Raji (cell line): ENCODE measurements around the gene LTB4R2.

Experiments
- POLR2A ChIP-seq: IDR thresholded peaks from 2 replicates; pipeline ENCODE4 v1.6.1; 2011; ENCODE audit warnings: low read depth, low read length, control low read depth; ENCODE audit not compliant: insufficient read depth

Gene LTB4R2

DNA sequence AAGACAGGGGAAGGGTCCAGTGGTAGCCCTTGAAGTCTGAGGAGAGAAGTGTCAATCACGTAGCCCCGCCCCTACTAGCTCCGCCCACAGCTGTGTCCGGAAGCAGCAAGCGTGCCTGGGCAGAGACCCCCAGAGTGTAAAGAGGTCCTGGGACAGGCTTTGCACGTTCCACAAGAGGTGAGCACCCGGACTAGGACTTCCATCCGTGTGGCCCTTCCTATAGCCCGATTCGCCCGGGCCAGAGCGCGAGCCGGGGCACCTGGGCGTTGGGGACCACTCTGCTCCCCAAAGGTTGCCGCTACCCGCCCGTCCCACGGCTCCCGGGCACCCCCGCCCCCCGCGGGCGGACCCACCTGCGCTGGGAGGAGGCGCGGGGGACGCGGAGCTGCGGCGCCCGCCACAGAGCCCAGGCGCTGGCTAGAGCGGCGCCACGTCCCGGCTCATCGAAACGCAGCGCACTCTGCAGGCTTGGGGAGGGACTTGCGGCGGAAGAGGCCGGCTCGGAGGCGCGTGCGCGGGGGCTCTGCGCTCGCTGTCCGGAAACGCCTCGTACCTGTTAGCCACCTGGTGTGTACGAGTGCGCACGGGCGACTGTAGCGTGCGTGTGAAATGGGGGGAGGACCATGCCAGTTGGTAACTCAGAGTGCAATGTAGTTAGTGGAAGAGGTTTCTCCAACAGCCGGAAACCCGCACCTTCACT is 38.7 kb upstream of the LTB4R2 start, which contains the start of gene RABGGTA:
TSS of gene RABGGTA (minus strand) at position 464 of the 700 bp plus-strand sequence. CDS start 482 bp downstream, outside the sequence.
- peak; percentile 82 for TF ChIP-seq POLR2A

DNA sequence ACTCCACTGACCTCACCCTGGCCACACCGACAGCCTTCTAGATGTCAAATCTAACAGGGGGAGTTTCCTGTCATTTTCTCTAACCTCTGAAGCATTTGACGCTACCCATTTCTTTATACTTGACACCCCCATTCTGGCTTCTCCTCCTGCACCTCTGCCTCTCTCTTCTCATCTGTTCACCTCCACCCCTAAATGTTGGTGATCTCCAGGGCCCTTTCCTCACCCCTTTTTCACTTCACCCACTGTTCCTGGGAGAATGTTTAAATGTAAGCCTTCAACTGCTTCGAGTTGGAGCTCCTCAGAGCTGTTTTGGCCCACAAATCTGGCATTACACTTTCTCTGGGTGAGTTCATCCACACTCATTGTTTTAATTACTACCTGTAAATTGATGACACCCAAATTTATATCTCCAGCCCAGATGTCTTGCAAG is 38.1 kb upstream of the LTB4R2 start:
- TF ChIP-seq POLR2A: no peak

DNA sequence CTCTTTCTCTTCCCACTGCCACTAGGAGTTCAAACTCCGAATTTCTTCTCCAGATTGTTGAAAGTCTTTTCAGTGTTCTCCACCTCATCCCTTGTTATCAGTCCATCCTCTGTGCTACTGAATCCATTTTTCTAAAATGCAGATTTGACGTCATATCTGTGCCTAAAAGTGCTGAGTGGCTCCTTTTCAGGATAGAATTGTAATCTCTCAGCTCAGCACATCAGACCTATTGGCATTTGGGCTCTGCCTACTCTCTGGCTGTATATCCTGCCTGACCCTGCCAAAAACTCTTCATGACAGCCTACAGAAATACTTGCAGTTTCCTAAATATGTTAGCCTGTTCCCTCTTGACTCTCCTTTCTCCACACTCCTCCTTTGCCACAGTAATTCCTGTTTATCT is 37.5 kb upstream of the LTB4R2 start:
- TF ChIP-seq POLR2A: no peak

DNA sequence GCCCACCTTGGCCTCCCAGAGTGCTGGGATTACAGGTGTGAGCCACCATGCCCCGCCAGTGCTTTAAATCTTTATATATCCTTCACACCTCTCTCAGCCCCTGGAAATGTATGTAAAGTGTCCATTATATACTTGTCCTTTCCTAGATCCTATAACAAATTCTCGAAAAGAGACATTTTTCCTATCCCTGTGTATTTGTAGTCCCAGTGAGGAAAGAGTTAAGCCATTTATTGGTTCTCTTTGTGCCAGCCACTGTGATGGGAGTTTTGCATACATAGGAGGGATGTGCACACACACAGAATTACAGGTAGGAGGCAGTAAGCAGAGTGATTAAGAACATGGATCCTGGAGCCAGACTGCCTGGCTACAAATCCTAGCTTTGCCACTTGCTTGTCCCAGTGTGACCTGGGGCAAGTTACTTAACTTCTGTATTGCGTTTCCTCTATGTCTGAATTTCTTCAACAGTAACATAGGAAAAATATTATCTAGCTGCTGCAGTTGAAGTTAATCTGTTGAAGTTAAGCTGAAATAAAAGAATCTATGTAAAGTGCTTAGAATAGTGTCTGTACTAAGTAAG is 36.4 kb upstream of the LTB4R2 start:
- TF ChIP-seq POLR2A: no peak

DNA sequence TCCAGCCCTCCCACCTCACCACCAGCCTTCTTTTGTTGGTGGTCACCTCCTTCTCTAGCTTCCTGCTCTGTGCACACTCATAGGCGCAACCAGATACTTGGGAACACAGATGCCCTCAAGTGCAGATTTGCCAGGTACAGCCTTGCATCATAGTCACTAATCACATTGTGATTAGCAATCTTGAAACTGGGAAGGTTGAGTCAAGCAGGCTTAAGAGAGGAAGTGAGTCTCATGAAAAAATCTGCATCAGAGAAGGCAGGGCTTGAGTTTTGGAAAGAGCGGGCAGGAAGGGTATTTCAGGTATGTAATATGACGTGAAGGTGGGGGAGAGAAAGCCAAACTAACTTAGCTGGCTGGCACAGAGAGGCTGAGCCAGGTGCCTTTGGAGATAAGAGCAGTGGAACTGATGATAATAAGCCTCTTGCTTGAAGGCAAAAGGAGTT is 35.8 kb upstream of the LTB4R2 start:
- peak; percentile 31; the same call in 1 of the 2 replicates for TF ChIP-seq POLR2A

DNA sequence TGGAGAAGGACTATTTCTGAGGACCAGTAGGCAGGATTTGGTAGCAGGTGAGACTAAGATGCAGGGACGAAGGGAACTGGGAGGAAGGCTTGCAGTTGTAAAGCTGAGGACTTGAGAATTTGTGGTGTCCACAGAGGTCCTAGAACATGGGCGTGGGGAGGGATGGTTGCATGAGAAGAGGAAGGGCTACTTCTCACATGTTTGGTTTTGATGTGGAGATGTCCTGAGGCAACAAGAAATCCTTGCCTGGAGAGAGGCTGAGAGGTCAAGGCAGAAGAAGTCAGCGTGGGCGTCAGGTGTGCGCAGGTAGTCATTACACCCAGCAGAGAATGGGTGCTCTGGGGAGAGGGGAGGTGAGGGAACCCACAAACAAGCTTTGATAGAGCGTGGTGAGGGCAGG is 32.9 kb upstream of the LTB4R2 start:
- no peak for TF ChIP-seq POLR2A

DNA sequence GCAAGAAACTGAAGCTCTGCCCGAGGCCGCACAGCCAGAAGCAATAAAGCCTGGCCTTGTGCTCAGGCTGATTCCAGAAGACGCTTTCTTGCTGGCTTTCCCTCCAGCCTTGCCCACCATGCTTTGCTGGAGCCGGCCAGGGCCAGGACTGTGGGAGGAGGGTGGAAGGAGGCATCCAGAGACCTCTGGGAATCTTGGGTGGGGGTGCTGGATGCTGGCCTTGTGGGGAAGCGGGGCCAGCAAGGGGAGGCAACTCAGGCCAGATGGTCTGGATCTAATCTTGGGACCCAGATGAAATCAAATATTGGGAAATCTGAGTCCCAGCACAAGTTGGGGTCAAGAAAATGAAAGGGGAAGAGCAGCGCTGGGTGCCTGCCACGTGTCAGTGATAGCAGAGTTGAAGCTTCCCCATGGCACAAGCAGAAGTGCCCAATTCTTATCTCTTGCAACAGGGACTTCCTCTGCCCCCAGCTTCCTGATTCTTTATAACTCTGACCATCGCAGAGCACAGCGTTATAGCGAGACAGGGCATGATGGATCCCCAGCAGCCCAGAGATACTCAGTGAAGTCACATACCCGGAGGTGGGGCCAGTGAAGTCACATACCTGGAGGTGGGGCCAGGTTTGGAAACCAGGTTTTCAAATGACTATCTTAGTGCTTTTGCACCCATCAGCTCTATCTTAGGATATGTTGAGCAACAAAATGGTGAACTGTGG is 32.2 kb upstream of the LTB4R2 start:
- TF ChIP-seq POLR2A: no peak

DNA sequence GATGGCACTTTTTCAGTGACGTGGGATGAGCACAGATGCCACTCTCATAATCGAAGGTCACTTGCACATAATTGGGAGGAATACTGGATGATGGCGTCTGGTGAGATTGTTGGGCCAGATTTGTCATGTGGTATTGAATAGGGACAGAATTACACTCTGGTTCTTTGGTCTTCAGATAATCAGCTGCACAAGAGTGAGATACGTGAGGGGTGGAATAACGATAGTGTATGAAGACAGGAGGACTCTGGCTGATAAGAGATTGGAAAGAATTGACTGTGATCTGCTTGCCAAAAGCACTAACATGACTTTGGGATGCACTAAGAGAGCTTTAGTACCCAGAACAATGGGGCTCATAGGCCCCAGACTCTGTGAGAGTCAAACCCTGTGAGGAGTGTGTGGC is 31.5 kb upstream of the LTB4R2 start:
- TF ChIP-seq POLR2A: no peak

DNA sequence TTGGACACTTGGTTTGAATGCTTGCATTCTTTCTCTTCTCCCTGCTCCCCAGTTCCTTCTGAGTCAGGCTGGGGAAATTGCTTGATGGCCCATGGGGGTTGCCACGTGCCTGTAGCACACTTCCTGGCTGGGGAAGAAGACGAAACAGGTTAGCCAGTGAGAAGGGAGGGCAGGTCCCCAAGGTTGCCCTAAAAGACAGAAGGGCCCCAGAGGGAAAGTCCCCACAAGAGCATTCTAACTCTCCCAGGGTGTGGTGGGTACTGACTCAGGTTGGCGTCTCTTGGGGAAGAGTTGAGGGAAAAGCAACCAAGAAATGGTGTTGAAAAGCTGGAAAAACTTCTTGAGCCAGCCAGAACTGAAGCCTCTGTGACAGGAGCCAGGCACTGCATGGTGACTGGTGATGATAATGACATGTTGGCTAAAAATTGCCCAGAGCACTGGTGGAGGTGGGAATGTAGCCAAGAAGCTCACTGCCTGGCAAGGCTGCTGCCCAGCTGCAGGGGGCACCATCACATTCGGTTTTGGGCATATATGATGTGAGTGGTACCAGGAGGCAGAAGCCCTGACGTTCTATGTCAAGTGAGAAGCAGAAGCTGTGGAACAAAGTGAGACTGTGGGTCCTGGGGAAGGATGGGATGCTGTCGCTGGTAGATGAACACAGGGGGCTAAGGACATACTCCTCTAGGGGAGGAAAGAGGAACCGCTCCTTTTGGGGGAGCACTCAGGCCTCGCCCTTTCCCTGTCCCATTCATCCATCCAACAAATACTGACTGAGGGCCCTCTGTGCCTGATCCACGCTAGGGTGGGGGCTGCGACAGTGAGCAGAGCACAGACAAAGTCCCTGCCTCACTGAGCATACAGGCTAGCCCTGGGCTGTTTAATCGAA is 30.4 kb upstream of the LTB4R2 start:
- no peak for TF ChIP-seq POLR2A

DNA sequence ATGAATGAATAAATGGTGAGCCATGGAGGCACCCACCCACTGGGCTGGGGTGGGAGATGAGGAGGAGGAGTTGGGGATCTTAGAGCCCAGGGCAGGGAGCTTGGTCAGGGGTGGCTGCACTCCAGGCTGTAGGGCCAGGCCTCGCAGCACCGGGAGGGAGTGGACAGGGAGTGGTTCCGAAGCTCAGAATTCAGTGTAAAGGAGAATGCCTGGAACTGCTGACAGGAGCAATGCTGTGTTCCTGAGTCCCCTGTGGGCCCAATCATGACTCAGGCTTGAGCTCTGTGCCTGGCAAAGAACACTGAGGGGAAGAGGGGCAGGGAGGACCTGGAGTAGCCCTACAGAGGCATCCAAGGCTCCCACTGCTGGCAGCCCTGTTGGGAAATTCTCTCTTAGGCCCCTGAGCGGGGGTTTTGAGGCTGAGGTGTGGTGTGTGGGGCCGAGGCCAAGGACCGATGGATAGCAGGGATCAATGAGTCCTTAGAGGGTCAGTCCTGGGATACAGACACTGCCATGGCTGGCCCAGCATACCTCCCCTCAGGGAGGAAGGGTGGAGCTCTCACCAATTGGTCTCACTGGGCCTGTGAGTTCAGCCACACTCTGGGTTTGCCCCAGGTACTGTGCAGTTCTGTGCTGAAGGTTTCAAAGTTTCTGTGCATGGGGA is 29.0 kb upstream of the LTB4R2 start:
- TF ChIP-seq POLR2A: no peak

DNA sequence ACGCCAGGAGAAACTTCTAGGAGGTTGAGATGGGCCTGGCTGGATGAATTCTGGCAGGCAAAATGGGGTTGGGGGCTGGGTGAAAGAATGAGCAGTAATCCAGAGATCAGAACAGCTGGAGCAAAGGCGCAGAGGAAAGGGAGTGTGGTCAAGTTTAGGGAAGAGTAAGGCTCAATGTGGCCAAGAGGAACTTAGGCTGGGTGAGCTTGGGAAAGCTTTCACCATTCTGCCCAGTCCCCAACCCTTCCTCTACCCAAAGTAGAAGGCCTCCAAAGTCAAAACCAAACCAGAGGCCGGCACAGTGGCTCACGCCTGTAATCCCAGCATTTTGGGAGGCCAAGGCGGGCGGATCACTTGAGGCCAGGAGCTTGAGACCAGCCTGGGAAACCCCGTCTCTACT is 28.3 kb upstream of the LTB4R2 start:
- TF ChIP-seq POLR2A: no peak

DNA sequence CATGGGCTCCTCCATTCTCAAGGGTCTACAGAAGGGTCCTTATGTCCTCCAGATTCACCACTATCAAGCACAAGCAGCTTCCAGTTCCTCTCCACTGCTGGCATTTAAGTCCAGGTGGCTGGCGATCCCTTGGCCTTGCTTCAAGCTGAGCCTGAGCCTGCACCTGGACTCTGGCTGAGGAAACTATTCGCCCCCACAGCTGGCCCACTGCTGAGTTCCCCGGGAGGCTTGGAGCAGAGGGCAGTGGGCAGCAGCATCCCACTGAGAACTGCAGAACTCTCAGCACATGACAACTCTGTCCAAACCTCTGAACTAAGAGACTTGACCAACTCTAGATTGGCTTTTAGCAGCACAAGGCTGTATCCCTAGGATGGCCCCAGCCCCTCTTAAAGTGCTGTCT is 27.2 kb upstream of the LTB4R2 start:
- TF ChIP-seq POLR2A: no peak

DNA sequence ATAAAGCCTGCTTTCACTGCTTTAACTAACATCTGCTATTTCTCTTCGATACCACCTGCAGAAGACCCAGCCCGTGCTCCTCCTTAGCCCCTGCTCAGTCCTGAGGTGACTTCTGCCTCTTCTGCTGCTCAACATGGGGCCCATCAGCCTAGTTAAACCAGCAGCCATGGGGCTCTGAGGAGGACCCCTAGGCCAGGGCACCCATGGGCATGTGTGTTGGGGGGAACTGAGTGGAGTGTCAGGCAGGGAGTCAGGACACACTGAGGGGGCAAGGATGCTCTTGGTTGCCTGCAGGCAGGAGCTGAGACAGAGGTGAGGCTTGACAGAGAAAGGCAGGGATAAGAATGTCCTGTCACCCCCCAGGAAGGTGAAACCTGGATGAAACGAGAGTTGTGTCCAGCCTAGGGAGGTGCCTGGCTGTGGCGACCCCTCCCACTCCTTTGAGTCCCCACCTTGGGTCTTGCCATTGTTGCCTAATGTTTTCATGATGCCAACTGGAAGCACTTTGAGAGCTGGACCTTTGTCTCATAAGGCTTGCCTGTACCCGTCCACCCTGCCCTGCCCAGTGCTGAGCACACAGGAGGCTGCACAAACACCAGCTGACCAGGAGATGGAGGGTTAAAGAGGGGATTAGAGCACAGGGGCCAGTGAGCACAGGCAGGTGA is 26.0 kb upstream of the LTB4R2 start:
- TF ChIP-seq POLR2A: no peak

DNA sequence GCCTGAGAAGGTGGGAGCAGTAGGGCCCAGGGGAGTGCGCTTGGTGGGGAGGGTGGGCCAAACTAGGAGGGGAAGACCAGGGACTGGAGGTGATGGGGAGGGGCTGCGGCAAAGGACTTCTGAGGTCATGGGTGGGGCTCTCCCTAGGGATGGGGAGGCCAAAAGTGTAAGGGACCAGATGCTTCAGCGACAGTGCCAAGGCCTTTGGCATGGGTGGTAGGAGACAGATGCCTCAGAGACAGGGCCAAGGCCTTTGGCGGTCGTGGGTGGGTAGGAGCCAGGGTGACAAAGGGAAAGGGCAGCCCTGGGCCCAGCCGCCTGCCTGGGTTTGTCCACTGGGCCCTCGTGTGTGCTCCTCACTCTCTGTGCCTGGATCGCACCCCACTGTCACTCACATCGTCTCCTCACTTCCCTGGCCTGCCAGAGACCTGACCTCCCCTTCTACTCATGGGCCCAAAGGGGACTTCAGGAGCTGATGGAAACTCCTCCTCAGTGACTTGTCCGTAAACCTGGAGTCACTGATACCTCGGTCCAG is 25.4 kb upstream of the LTB4R2 start:
- no peak for TF ChIP-seq POLR2A
